HG03575 (cell line): ENCODE results near the gene CCDC180.

Experiments
- ATAC-seq: cut with Tn5 transposase; IDR thresholded peaks from one replicate; pipeline ENCODE4 v1.9.1; 2021; ENCODE audit not compliant: unreplicated experiment, insufficient number of reproducible peaks, low FRiP score; ENCODE audit errors: extremely low read depth

The CCDC180 gene

GRCh38 chr9:97349400-97349799 lies 41.9 kb downstream of the CCDC180 start:
- no peak for ATAC-seq

- ATAC-seq = no peak
These were observed 47.2 kb downstream of the CCDC180 start for GRCh38 chr9:97354637-97355036.

- ATAC-seq = no peak
These were observed 49.6 kb downstream of the CCDC180 start for GRCh38 chr9:97357056-97357455.
